ENCODE data around the gene PRR5L.
"Not testable (repeated sequence)": the region's sequence is repeated elsewhere in the genome, so short reads cannot be mapped to it uniquely, and the experiment has no call there.

Gene PRR5L

GRCh38 chr11:36465449-36466163 lies 169.5 kb downstream of the PRR5L start:
- Histone ChIP-seq H3K4me3 (ENCODE audit: low read length in 2 of 2) (no peak overlapping the region), H3K27me3 (ENCODE audit: control insufficient read depth in 1 of 2, insufficient read depth in 2 of 2, low read length in 2 of 2) (no peaks in the 10 kb centered on the region), H3K9me3 (ENCODE audit: control insufficient read depth in 2 of 2, low read length in 2 of 2) (no peaks in the 10 kb centered on the region), H3K9ac (ENCODE audit: low read length in 2 of 2) (no peak overlapping the region), H3K36me3 (ENCODE audit: control insufficient read depth in 2 of 2, insufficient read depth in 2 of 2, low read length in 2 of 2) (no peaks in the 10 kb centered on the region), H3K27ac (ENCODE audit: low read length) (no peak overlapping the region), H3K4me1 (ENCODE audit: control insufficient read depth, insufficient read depth, low read length) (no peaks in the 10 kb centered on the region)

GRCh38 chr11:36467012-36467411 lies 170.9 kb downstream of the PRR5L start:
- no peaks in the 10 kb centered on the region for H3K9me3 ChIP-seq (ENCODE audit: control insufficient read depth in 2 of 2, low read length in 2 of 2)
- H3K27ac ChIP-seq (ENCODE audit: low read length) = no peak overlapping the region
- H3K4me1 ChIP-seq (ENCODE audit: control insufficient read depth, insufficient read depth, low read length) = no peaks in the 10 kb centered on the region
- no peak overlapping the region for H3K9ac ChIP-seq (ENCODE audit: low read length in 2 of 2)
- H3K27me3 ChIP-seq (ENCODE audit: control insufficient read depth in 1 of 2, insufficient read depth in 2 of 2, low read length in 2 of 2) = no peaks in the 10 kb centered on the region
- no peaks in the 10 kb centered on the region for H3K36me3 ChIP-seq (ENCODE audit: control insufficient read depth in 2 of 2, insufficient read depth in 2 of 2, low read length in 2 of 2)
- no peak overlapping the region for H3K4me3 ChIP-seq (ENCODE audit: low read length in 2 of 2)

- Histone ChIP-seq H3K4me1 (ENCODE audit: control insufficient read depth, insufficient read depth, low read length) (no peaks in the 10 kb centered on the region), H3K9me3 (ENCODE audit: control insufficient read depth in 2 of 2, low read length in 2 of 2) (no peaks in the 10 kb centered on the region), H3K27ac (ENCODE audit: low read length) (no peak overlapping the region), H3K4me3 (ENCODE audit: low read length in 2 of 2) (no peak overlapping the region), H3K9ac (ENCODE audit: low read length in 2 of 2) (no peak overlapping the region), H3K36me3 (ENCODE audit: control insufficient read depth in 2 of 2, insufficient read depth in 2 of 2, low read length in 2 of 2) (no peaks in the 10 kb centered on the region), H3K27me3 (ENCODE audit: control insufficient read depth in 1 of 2, insufficient read depth in 2 of 2, low read length in 2 of 2) (no peaks in the 10 kb centered on the region)
These were observed 171.8 kb downstream of the PRR5L start for GRCh38 chr11:36467916-36468315.

GRCh38 chr11:36469063-36469462 lies 173.0 kb downstream of the PRR5L start:
- Histone ChIP-seq H3K36me3 (ENCODE audit: control insufficient read depth in 2 of 2, insufficient read depth in 2 of 2, low read length in 2 of 2) (peaks cover 0 to 3% of the 10 kb centered on the region in 2 donors), H3K27me3 (ENCODE audit: control insufficient read depth in 1 of 2, insufficient read depth in 2 of 2, low read length in 2 of 2) (no peaks in the 10 kb centered on the region), H3K4me1 (ENCODE audit: control insufficient read depth, insufficient read depth, low read length) (no peaks in the 10 kb centered on the region), H3K4me3 (ENCODE audit: low read length in 2 of 2) (no peak overlapping the region), H3K9ac (ENCODE audit: low read length in 2 of 2) (no peak overlapping the region), H3K27ac (ENCODE audit: low read length) (no peak overlapping the region), H3K9me3 (ENCODE audit: control insufficient read depth in 2 of 2, low read length in 2 of 2) (no peaks in the 10 kb centered on the region)

- Histone ChIP-seq H3K9me3 (ENCODE audit: control insufficient read depth in 2 of 2, low read length in 2 of 2) (no peaks in the 10 kb centered on the region), H3K9ac (ENCODE audit: low read length in 2 of 2) (no peak overlapping the region), H3K27me3 (ENCODE audit: control insufficient read depth in 1 of 2, insufficient read depth in 2 of 2, low read length in 2 of 2) (no peaks in the 10 kb centered on the region)
These were observed 174.1 kb downstream of the PRR5L start for GRCh38 chr11:36469881-36470802.

GRCh38 chr11:36471577-36471976 lies 175.5 kb downstream of the PRR5L start:
- H3K4me1 ChIP-seq (ENCODE audit: control insufficient read depth, insufficient read depth, low read length) = no peaks in the 10 kb centered on the region

More at GRCh38 chr11:36469881-36470802, 174.1 kb downstream of the PRR5L start:
- Histone ChIP-seq H3K36me3 (ENCODE audit: control insufficient read depth in 2 of 2, insufficient read depth in 2 of 2, low read length in 2 of 2) (peaks cover 0 to 3% of the 10 kb centered on the region in 2 donors), H3K4me1 (ENCODE audit: control insufficient read depth, insufficient read depth, low read length) (no peaks in the 10 kb centered on the region), H3K4me3 (ENCODE audit: low read length in 2 of 2) (no peak overlapping the region), H3K27ac (ENCODE audit: low read length) (no peak overlapping the region)

GRCh38 chr11:36475192-36475591 lies 179.1 kb downstream of the PRR5L start:
- H3K9me3 ChIP-seq (ENCODE audit: control insufficient read depth in 2 of 2, low read length in 2 of 2) = no peaks in the 10 kb centered on the region
- no peaks in the 10 kb centered on the region for H3K4me1 ChIP-seq (ENCODE audit: control insufficient read depth, insufficient read depth, low read length)
- H3K27me3 ChIP-seq (ENCODE audit: control insufficient read depth in 1 of 2, insufficient read depth in 2 of 2, low read length in 2 of 2) = no peaks in the 10 kb centered on the region
- H3K27ac ChIP-seq (ENCODE audit: low read length) = no peak overlapping the region
- no peak overlapping the region for H3K4me3 ChIP-seq (ENCODE audit: low read length in 2 of 2)
- H3K9ac ChIP-seq (ENCODE audit: low read length in 2 of 2) = no peak overlapping the region
- peaks cover 0 to 3% of the 10 kb centered on the region in 2 donors for H3K36me3 ChIP-seq (ENCODE audit: control insufficient read depth in 2 of 2, insufficient read depth in 2 of 2, low read length in 2 of 2)

More at GRCh38 chr11:36471577-36471976, 175.5 kb downstream of the PRR5L start:
- no peaks in the 10 kb centered on the region for H3K9me3 ChIP-seq (ENCODE audit: control insufficient read depth in 2 of 2, low read length in 2 of 2)
- H3K36me3 ChIP-seq (ENCODE audit: control insufficient read depth in 2 of 2, insufficient read depth in 2 of 2, low read length in 2 of 2) = peaks cover 0 to 3% of the 10 kb centered on the region in 2 donors
- H3K27ac ChIP-seq (ENCODE audit: low read length) = no peak overlapping the region
- H3K27me3 ChIP-seq (ENCODE audit: control insufficient read depth in 1 of 2, insufficient read depth in 2 of 2, low read length in 2 of 2) = no peaks in the 10 kb centered on the region
- no peak overlapping the region for H3K9ac ChIP-seq (ENCODE audit: low read length in 2 of 2)
- no peak overlapping the region for H3K4me3 ChIP-seq (ENCODE audit: low read length in 2 of 2)

GRCh38 chr11:36478700-36479329 lies 182.7 kb downstream of the PRR5L start:
- Histone ChIP-seq H3K4me3 (ENCODE audit: low read length in 2 of 2) (no peak overlapping the region), H3K9me3 (ENCODE audit: control insufficient read depth in 2 of 2, low read length in 2 of 2) (no peaks in the 10 kb centered on the region), H3K4me1 (ENCODE audit: control insufficient read depth, insufficient read depth, low read length) (no peaks in the 10 kb centered on the region), H3K9ac (ENCODE audit: low read length in 2 of 2) (no peak overlapping the region), H3K27me3 (ENCODE audit: control insufficient read depth in 1 of 2, insufficient read depth in 2 of 2, low read length in 2 of 2) (no peaks in the 10 kb centered on the region), H3K36me3 (ENCODE audit: control insufficient read depth in 2 of 2, insufficient read depth in 2 of 2, low read length in 2 of 2) (peaks cover under 1% of the 10 kb centered on the region in 2 donors), H3K27ac (ENCODE audit: low read length) (no peak overlapping the region)

GRCh38 chr11:36480833-36481232 lies 184.7 kb downstream of the PRR5L start:
- Histone ChIP-seq H3K9ac (ENCODE audit: low read length in 2 of 2) (no peak overlapping the region), H3K9me3 (ENCODE audit: control insufficient read depth in 2 of 2, low read length in 2 of 2) (no peaks in the 10 kb centered on the region), H3K36me3 (ENCODE audit: control insufficient read depth in 2 of 2, insufficient read depth in 2 of 2, low read length in 2 of 2) (peaks cover 6 to 13% of the 10 kb centered on the region in 2 donors), H3K4me3 (ENCODE audit: low read length in 2 of 2) (no peak overlapping the region), H3K4me1 (ENCODE audit: control insufficient read depth, insufficient read depth, low read length) (no peaks in the 10 kb centered on the region), H3K27ac (ENCODE audit: low read length) (no peak overlapping the region), H3K27me3 (ENCODE audit: control insufficient read depth in 1 of 2, insufficient read depth in 2 of 2, low read length in 2 of 2) (no peaks in the 10 kb centered on the region)

- H3K9me3 ChIP-seq (ENCODE audit: control insufficient read depth in 2 of 2, low read length in 2 of 2); H3K27ac ChIP-seq (ENCODE audit: low read length); H3K9ac ChIP-seq (ENCODE audit: low read length in 2 of 2); H3K4me3 ChIP-seq (ENCODE audit: low read length in 2 of 2); H3K4me1 ChIP-seq (ENCODE audit: control insufficient read depth, insufficient read depth, low read length); H3K27me3 ChIP-seq (ENCODE audit: control insufficient read depth in 1 of 2, insufficient read depth in 2 of 2, low read length in 2 of 2): not testable (repeated sequence)
- peaks cover 6 to 19% of the 10 kb centered on the region in 2 donors for H3K36me3 ChIP-seq (ENCODE audit: control insufficient read depth in 2 of 2, insufficient read depth in 2 of 2, low read length in 2 of 2)
These were observed 187.0 kb downstream of the PRR5L start for GRCh38 chr11:36483042-36483441.
